Gastrocnemius medialis (tissue), 4 donors: ENCODE data around the gene ISG20. TPM values are rescaled to one million over a fixed set of nuclear protein-coding genes. Genes with fewer than 3 reads are reported as not detected.

Source experiments
- ATAC-seq, 2 donors: fragments of 150-250 bp; one replicate each; pipeline ENCODE4 v1.9.1; 2016
- DNase-seq, 2 donors: peaks; one replicate each; pipeline ENCODE4 v3.0.0-alpha.2; 2019
- H3K27ac ChIP-seq, 4 donors: fragments of 200-600 bp; sonication (generic); 1 replicate in 1 of 4; 2 replicates in 3 of 4; pipeline ENCODE4 v1.5.1; 2016 to 2018; ENCODE audit warnings: mild to moderate bottlenecking in 2 of 4, moderate library complexity in 1 of 4
- H3K27me3 ChIP-seq, 3 donors: fragments of 200-600 bp; sonication (generic) in 2 of 3; 1 replicate in 1 of 3; 2 replicates in 2 of 3; pipeline versions ENCODE4 v1.5.1 to v1.6.0; 2016 to 2019; ENCODE audit warnings: mild to moderate bottlenecking in 1 of 3, moderate library complexity in 1 of 3
- H3K36me3 ChIP-seq, 2 donors: fragments of 200-600 bp; sonication (generic) in 1 of 2; one replicate each; pipeline ENCODE4 v1.5.1; 2017 to 2018
- H3K4me1 ChIP-seq, 2 donors: fragments of 200-600 bp; sonication (generic) in 1 of 2; one replicate each; pipeline ENCODE4 v1.5.1; 2016 to 2017; ENCODE audit warnings: mild to moderate bottlenecking in 2 of 2
- H3K4me3 ChIP-seq, 4 donors: fragments of 200-600 bp; sonication (generic) in 3 of 4; 1 replicate in 1 of 4; 2 replicates in 3 of 4; pipeline ENCODE4 v1.5.1; 2016 to 2019; ENCODE audit warnings: mild to moderate bottlenecking in 2 of 4
- H3K9me3 ChIP-seq, 3 donors: fragments of 200-600 bp; sonication (generic) in 2 of 3; 1 replicate in 1 of 3; 2 replicates in 2 of 3; pipeline ENCODE4 v1.5.1; 2016 to 2019
- CTCF ChIP-seq, 5 experiments: fragments of 450-650 bp in 3 of 5; fragments of 200-600 bp in 2 of 5; sonication (generic) in 2 of 5; IDR thresholded peaks in 4 of 5; conservative IDR thresholded peaks in 1 of 5; 1 replicate in 4 of 5; 2 replicates in 1 of 5; pipeline ENCODE4 v1.5.1; 2016 to 2019; ENCODE audit warnings: antibody characterized with exemption in 5 of 5, mild to moderate bottlenecking in 3 of 5, moderate library complexity in 3 of 5
- POLR2A ChIP-seq, 2 donors: fragments of 450-650 bp; IDR thresholded peaks; one replicate each; pipeline ENCODE4 v1.6.1; 2017; ENCODE audit warnings: antibody characterized with exemption in 2 of 2, mild to moderate bottlenecking in 2 of 2, moderate library complexity in 2 of 2
- in situ Hi-C, 4 donors: fragments of 200-750 bp; cut with MboI; loops; one replicate each; pipeline versions ENCODE4 v1.15.0 to v1.8.0; 2017; ENCODE audit warnings: low sequenced_read_pairs in 4 of 4
- intact Hi-C: fragments of 100-400 bp; cut with DNase I; formaldehyde crosslinking; loops from one replicate; pipeline ENCODE4 v1.15.1; 2023; ENCODE audit warnings: low total_unique reads
- total RNA-seq, 4 donors: library from RNA; depleted of rRNA; stranded (reverse); fragments of >200 nt; gene quantifications; one replicate each; pipeline versions ENCODE4 v1.1.0 to v1.2.3, GENCODE V29; 2016

Gene ISG20
- total RNA-seq, 4 donors from 2014 or later = 1.2 to 9.2 (median 1.6) TPM

DNA sequence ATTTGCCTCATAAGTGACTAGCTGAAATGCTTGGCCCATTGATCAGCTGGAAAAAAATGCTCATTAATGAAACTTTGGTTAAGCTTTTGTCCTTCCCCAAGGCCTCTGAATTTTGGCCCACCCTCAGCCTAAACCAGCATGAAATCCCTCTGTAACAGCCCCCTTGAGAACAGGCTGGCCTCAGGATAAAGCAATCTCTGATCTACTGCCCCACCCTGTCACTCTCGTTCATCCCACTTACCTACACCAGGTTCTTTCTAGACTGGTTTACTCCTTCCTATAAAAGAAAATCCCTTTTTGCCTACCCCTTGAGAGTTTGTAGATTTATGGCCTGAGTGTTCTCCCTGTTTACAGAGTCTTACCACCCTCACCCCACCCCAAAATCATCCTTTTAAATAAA, 21.0 kb upstream of the ISG20 start:
- H3K36me3 ChIP-seq = no peaks in the 10 kb centered on the region
- H3K4me3 ChIP-seq = no peak overlapping the region
- DNase-seq (no peak), ATAC-seq (no peak)
- intact Hi-C loops (no loop called here), in situ Hi-C loops (loop anchor here in 3 of 4 donors (10.0 to 25.0 kb wide), 2 partner anchors 130 to 143 kb away; no protein-coding TSS in a partner anchor)
- no peak for TF ChIP-seq CTCF (IDR thresholded peaks at IDR 0.05 in 4 of 5, conservative IDR thresholded peaks at IDR 0.05 in 1 of 5)
- TF ChIP-seq POLR2A (IDR thresholded peaks at IDR 0.05) = no peak
- no peaks in the 10 kb centered on the region for H3K9me3 ChIP-seq
- peaks cover 12 to 21% of the 10 kb centered on the region in 2 donors for H3K4me1 ChIP-seq
- H3K27ac ChIP-seq = no peak overlapping the region
- H3K27me3 ChIP-seq = no peaks in the 10 kb centered on the region

DNA sequence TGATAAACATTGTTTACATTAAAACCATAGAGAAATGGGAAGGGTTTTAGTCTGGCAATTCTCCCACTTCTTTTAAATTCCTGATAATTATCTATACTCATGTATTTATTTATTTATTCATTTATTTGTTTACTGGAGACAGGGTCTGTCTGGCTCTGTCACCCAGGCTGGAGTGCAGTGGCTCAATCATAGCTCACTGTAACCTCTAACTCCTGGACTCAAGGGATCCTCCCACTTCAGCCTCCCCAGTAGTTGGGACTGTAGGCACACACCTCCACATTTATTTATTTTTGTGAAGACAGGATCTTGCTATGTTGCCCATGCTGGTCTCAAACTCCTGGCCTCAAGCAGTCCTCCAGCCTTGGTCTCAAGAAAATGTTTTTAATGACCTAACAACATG, 20.1 kb upstream of the ISG20 start:
- Histone ChIP-seq H3K4me3 (no peak overlapping the region), H3K36me3 (no peaks in the 10 kb centered on the region), H3K4me1 (peaks cover 14 to 30% of the 10 kb centered on the region in 2 donors), H3K9me3 (no peaks in the 10 kb centered on the region), H3K27ac (no peak overlapping the region), H3K27me3 (no peaks in the 10 kb centered on the region)
- no peak for ATAC-seq
- in situ Hi-C loops = loop anchor here in 3 of 4 donors (10.0 to 25.0 kb wide), 2 partner anchors 131 to 144 kb away; no protein-coding TSS in a partner anchor
- DNase-seq = no peak
- TF ChIP-seq CTCF (IDR thresholded peaks at IDR 0.05 in 4 of 5, conservative IDR thresholded peaks at IDR 0.05 in 1 of 5) = no peak
- TF ChIP-seq POLR2A (IDR thresholded peaks at IDR 0.05) = no peak
- intact Hi-C loops = no loop called here

DNA sequence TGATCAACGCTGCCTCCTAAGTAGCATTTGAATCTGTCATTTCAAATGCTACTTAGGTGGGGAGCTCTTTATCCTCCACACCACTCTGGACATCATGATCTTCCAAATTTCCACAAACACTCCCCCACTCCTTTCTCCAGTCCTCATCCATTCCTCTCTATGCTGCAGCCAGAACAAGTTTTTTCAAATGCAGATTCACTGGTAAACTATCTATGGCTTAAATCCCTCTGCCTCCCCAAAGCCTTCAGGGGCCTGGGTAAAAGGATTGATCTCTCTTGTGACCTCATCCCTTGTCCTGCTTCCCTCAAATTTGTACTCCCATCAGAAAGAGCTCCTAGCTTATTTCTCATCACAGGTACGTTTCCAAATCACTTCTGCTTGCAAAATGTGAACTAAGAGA, 19.0 kb upstream of the ISG20 start:
- in situ Hi-C loops (loop anchor here in 3 of 4 donors (10.0 to 25.0 kb wide), 2 partner anchors 132 to 145 kb away; no protein-coding TSS in a partner anchor), intact Hi-C loops (loop anchor here (5.0 kb wide), 2 partner anchors 278 to 713 kb away; partner anchors contain the start of genes HAPLN3 and POLG)
- H3K27ac ChIP-seq = no peak overlapping the region
- H3K9me3 ChIP-seq = no peaks in the 10 kb centered on the region
- DNase-seq (no peak), ATAC-seq (no peak)
- no peak for TF ChIP-seq POLR2A (IDR thresholded peaks at IDR 0.05)
- H3K4me3 ChIP-seq = no peak overlapping the region
- H3K36me3 ChIP-seq = no peaks in the 10 kb centered on the region
- peaks cover 14 to 31% of the 10 kb centered on the region in 2 donors for H3K4me1 ChIP-seq
- H3K27me3 ChIP-seq = no peaks in the 10 kb centered on the region

DNA sequence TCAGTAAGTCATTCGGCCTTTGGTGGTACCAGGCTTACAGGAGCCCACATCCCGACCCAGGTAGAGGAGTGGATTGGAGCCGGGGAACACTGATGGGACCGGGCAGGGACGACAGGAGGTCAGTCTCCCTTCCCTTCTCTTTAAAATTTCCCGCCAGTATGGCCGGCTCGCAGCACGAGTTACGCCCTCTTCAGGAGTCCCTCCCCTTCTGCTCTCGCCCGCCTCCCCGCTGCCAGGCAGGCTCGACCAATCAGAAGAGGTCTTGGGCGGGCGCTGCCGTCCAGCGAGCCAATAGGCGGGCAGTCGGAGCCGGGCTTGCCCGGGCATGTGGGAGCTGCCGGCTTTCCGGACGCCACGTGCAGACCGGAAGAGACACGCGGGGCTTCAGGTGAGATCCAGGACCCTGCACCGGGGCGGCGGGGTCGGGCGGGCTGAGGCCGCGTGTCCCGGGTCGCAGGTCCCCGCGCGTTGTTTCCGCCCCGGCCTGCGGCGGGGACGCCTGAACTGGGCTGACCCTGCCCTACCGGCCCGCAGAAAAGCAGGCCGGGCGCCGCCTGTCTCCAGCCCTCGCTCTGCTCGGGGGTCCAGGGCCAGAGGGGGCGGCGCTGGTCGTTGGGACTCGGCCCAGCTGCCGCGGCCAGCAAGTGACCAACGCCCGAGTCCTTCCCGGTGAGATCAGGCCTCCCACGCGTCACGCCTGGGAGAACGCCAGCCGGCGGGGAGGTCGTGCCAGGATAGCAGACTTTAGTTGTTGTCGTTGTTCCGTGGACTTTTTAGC, 17.6 kb upstream of the ISG20 start, which contains the start of gene AEN:
AEN (plus strand) TSS at position 346 of the 778 bp plus-strand sequence. CDS start 4,870 bp downstream, outside the sequence.
- in situ Hi-C loops (loop anchor here in 1 of 4 donors (25.0 kb wide), 1 partner anchor 134 kb away; no protein-coding TSS in a partner anchor), intact Hi-C loops (loop anchor here (5.0 kb wide), 2 partner anchors 276 to 711 kb away; partner anchors contain the start of genes HAPLN3 and POLG)
- peaks cover 14 to 31% of the 10 kb centered on the region in 2 donors for H3K4me1 ChIP-seq
- no peaks in the 10 kb centered on the region for H3K9me3 ChIP-seq
- TF ChIP-seq CTCF (IDR thresholded peaks at IDR 0.05 in 4 of 5, conservative IDR thresholded peaks at IDR 0.05 in 1 of 5) (no peak), POLR2A (IDR thresholded peaks at IDR 0.05) (peak; percentile 54 to 69)
- peaks cover 0 to 1% of the 10 kb centered on the region in 2 donors for H3K36me3 ChIP-seq
- H3K27me3 ChIP-seq = no peaks in the 10 kb centered on the region
- peak within 1 kb of the TSS; percentile 80 to 88 (median 86) for H3K27ac ChIP-seq
- DNase-seq (peak; percentile 94 to 96), ATAC-seq (peak; percentile 99)
- H3K4me3 ChIP-seq = peak within 1 kb of the TSS; percentile 74 to 99 (median 88)
